Activated CD4-positive, CD25-positive, alpha-beta regulatory T cell treated with anti-CD3 and anti-CD28 coated beads, Interleukin-2, amount 50 U/mL, for 24 hours (primary cell): ENCODE data around the gene THY1.

Experiments
- ATAC-seq, 2 donors: fragments of 150-1000 bp; cut with Tn5 transposase; one replicate each; pipeline ENCODE4 v1.10.0; 2021; ENCODE audit warnings: mild to moderate bottlenecking in 1 of 2, moderate library complexity in 1 of 2

The THY1 gene

DNA sequence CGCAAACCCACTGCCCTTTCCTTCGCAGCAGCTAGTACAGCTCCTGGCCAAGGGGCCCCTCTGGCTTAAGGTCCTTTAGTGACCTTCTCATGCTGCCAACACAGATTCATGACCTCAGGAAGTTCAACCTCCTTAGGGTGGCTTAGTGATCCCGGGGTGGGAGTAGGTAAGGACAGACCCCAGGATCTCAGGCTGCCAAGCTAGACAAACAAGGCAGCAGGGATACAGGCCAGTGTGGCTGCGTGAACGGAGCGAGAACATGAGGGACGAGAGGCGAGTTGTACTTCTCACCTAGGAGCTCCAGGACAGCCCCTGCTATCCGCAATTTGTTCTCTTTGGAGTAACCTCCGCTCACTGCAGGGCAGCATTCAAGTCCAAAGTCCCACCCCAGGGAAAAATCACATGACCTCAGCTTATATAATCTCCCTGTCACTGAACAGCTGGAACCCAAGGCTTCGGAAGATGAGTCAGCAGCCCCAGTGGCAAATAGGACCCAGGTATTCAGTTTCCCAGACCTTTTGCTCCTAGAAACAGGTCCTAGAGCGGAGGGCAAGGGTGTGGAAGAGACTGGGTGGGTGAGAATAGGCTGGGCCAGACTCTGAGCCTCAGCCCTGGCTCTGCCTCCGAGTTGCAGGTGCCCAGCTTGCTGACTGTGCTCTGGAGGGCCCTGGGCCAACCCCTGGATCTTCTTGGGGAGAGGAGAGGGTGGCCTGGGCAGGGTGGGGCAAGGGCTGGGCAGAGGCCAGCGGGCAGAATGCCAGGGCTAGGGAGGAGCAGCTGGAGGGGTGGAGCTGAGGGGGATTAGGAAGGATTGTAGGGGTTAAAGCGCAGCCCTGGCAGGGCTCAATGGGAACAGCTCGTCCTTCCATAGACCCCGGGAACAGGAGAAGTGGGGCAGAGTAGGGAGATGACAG lies 54.6 kb downstream of the THY1 start:
- ATAC-seq: no peak

DNA sequence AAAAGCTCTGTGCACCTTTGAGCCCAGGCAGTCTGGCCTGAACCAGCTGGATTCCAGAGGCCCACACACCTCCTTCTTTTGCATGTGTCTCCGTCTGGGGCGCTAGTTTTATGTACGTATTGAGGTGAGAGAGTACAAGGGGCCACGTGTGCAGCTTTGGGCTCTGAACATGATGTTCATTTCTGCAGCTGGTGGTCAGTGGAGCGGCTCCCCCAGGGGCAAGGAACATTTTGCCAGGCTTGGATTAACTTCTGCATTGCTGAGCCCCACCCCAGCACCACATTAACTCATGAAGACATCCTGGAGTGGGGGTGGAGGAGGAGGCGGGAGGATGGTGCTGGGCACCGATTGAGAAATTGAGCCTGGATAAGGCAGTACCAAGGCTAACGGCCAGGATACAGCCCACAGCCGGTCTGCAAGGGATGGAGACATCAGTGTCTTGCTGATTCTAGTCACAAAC lies 55.3 kb downstream of the THY1 start:
- no peak for ATAC-seq
